K562 (cell line): ENCODE measurements around the gene SRP72. TPM values are rescaled to one million over a fixed set of nuclear protein-coding genes. Genes with fewer than 3 reads are reported as not detected.

Experiments used
- CC2D1A ChIP-seq: fragments of 450-650 bp; IDR thresholded peaks from 2 replicates; pipeline ENCODE4 v1.6.1; 2017; ENCODE audit warnings: mild to moderate bottlenecking
- CTBP1 ChIP-seq: fragments of 450-650 bp; IDR thresholded peaks from 2 replicates; pipeline ENCODE4 v1.6.1; 2016; ENCODE audit warnings: borderline replicate concordance
- EGR1 ChIP-seq: fragments of 450-650 bp; conservative IDR thresholded peaks from 2 replicates; pipeline ENCODE4 v1.6.1; 2017; ENCODE audit warnings: mild to moderate bottlenecking
- HMGN3 ChIP-seq: IDR thresholded peaks from 2 replicates; pipeline ENCODE4 v1.6.1; 2011; ENCODE audit warnings: borderline replicate concordance, low read depth, mild to moderate bottlenecking, mixed read lengths, low read length; ENCODE audit not compliant: insufficient read length; ENCODE audit errors: extremely low read depth
- MYC ChIP-seq, 2 experiments: fragments of 250-450 bp in 1 of 2; sonication (Bioruptor Pico) in 1 of 2; IDR thresholded peaks; 2 replicates each; pipeline versions ENCODE4 v1.5.1 to v1.6.1; 2012 to 2021; ENCODE audit warnings: low read depth in 2 of 2, borderline replicate concordance in 1 of 2, improper control_type of control experiment in 1 of 2, low read length in 1 of 2, mild to moderate bottlenecking in 1 of 2, moderate library complexity in 1 of 2
- NCOA6 ChIP-seq: fragments of 450-650 bp; IDR thresholded peaks from 2 replicates; pipeline ENCODE4 v1.6.1; 2017; ENCODE audit warnings: mild to moderate bottlenecking
- PKNOX1 ChIP-seq: fragments of 450-650 bp; IDR thresholded peaks from 2 replicates; pipeline ENCODE4 v1.6.1; 2016
- TFE3 ChIP-seq: fragments of 450-650 bp; formaldehyde crosslinking; IDR thresholded peaks from 2 replicates; pipeline ENCODE4 v1.4.0; 2020; ENCODE audit warnings: mild to moderate bottlenecking, mixed read lengths
- ZBTB26 ChIP-seq: fragments of 450-650 bp; formaldehyde crosslinking; IDR thresholded peaks from 2 replicates; pipeline ENCODE4 v1.4.0; 2022; ENCODE audit warnings: missing genetic modification characterization
- ZNF140 ChIP-seq: fragments of 250-450 bp; sonication (Bioruptor Pico); IDR thresholded peaks from 2 replicates; pipeline ENCODE4 v1.8.0; 2021; ENCODE audit warnings: moderate library complexity, mild to moderate bottlenecking, inconsistent platforms
- ZNF184 ChIP-seq: sonication (generic); formaldehyde crosslinking; IDR thresholded peaks from 2 replicates; pipeline ENCODE4 v1.5.0; 2020; ENCODE audit warnings: missing genetic modification reagents
- ZNF354B ChIP-seq: fragments of 250-450 bp; sonication (Bioruptor Pico); IDR thresholded peaks from 2 replicates; pipeline ENCODE4 v1.4.0; 2020
- polyA plus RNA-seq, 8 experiments: library from polyadenylated mRNA; depleted of rRNA in 4 of 8; stranded (reverse) in 5 of 8; unstranded in 3 of 8; fragments of >200 nt; fragmentation: Nextera tagmentation in 2 of 8; fragmentation: Illumina TruSeq in 1 of 8; extraction: Ambion mirVana in 2 of 8; extraction: Trizol in 1 of 8; gene quantifications; 2 replicates each; pipeline versions ENCODE4 v1.2.1 to v1.2.3, GENCODE V29; 2011 to 2014; ENCODE audit warnings: inconsistent platforms in 1 of 8, missing spikeins in 1 of 8
- total RNA-seq, 7 experiments: library from RNA; depleted of rRNA in 6 of 7; stranded (reverse); fragments of >200 nt in 6 of 7; fragmentation: Illumina TruSeq in 2 of 7; extraction: Trizol in 2 of 7; gene quantifications; 2 replicates each; pipeline versions ENCODE4 v1.2.1 to v1.2.3, GENCODE V29; 2011 to 2021; ENCODE audit warnings: low replicate concordance in 1 of 7
- TF ChIP-seq, protein P1 (sequence below): fragments of 250-450 bp; sonication (Bioruptor Pico); IDR thresholded peaks from 2 replicates; pipeline ENCODE4 v1.5.1; 2021; ENCODE audit warnings: mild to moderate bottlenecking
- TF ChIP-seq, protein P2 (sequence below): fragments of 250-450 bp; sonication (Bioruptor Pico); IDR thresholded peaks from 2 replicates; pipeline ENCODE4 v1.5.0; 2021; ENCODE audit warnings: mild to moderate bottlenecking, borderline replicate concordance
- TF ChIP-seq, protein P3 (sequence below): fragments of 450-650 bp; IDR thresholded peaks from 2 replicates; pipeline ENCODE4 v1.6.1; 2017; ENCODE audit warnings: mild to moderate bottlenecking, moderate library complexity
- TF ChIP-seq, protein P4 (sequence below): sonication (generic); formaldehyde crosslinking; IDR thresholded peaks from 2 replicates; pipeline ENCODE4 v1.8.0; 2022; ENCODE audit warnings: missing genetic modification reagents, mild to moderate bottlenecking, borderline replicate concordance

The SRP72 gene
- total and polyA plus RNA-seq, 9 of the 15 experiments (the other 6 are each of a cell fraction or from before 2014, with no cell fraction given), result 124 to 341 (median 202) TPM

GRCh38 chr4:56435140-56435926 lies 32.1 kb upstream of the SRP72 start, which contains the start of gene PPAT (continued):
- TF ChIP-seq ZBTB26 (CRISPR knock-in tag) (no peak; the same call in 1 of the 2 replicates), NCOA6 (no peak), TFE3 (no peak), CTBP1 (peak; percentile 72; the same call in 1 of the 2 replicates), PKNOX1 (no peak; the same call in 1 of the 2 replicates), ZNF354B (CRISPR knock-in tag) (no peak), MYC (IDR thresholded peaks at IDR 0.05; ENCODE audit: low read depth, low read length) (peak; percentile 93), MYC (CRISPR knock-in tag; IDR thresholded peaks at IDR 0.05; ENCODE audit: borderline replicate concordance, low read depth) (peak; percentile 87; the same call in 1 of the 2 replicates), EGR1 (peak; percentile 97), ZNF184 (CRISPR knock-in tag) (no peak), HMGN3 (peak; percentile 78), CC2D1A (0 out of 2 replicates have a peak, but pooled peaks have one; percentile 20), ZNF140 (no peak)
- TF ChIP-seq, protein P1, sequence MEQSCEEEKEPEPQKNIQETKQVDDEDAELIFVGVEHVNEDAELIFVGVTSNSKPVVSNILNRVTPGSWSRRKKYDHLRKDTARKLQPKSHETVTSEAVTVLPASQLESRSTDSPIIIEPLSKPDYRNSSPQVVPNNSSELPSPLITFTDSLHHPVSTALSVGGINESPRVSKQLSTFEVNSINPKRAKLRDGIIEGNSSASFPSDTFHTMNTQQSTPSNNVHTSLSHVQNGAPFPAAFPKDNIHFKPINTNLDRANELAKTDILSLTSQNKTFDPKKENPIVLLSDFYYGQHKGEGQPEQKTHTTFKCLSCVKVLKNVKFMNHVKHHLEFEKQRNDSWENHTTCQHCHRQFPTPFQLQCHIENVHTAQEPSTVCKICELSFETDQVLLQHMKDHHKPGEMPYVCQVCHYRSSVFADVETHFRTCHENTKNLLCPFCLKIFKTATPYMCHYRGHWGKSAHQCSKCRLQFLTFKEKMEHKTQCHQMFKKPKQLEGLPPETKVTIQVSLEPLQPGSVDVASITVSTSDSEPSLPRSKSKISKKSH, result no peak
- TF ChIP-seq, protein P2, sequence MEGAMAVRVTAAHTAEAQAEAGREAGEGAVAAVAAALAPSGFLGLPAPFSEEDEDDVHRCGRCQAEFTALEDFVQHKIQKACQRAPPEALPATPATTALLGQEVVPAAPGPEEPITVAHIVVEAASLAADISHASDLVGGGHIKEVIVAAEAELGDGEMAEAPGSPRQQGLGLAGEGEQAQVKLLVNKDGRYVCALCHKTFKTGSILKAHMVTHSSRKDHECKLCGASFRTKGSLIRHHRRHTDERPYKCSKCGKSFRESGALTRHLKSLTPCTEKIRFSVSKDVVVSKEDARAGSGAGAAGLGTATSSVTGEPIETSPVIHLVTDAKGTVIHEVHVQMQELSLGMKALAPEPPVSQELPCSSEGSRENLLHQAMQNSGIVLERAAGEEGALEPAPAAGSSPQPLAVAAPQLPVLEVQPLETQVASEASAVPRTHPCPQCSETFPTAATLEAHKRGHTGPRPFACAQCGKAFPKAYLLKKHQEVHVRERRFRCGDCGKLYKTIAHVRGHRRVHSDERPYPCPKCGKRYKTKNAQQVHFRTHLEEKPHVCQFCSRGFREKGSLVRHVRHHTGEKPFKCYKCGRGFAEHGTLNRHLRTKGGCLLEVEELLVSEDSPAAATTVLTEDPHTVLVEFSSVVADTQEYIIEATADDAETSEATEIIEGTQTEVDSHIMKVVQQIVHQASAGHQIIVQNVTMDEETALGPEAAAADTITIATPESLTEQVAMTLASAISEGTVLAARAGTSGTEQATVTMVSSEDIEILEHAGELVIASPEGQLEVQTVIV (CRISPR knock-in tag), result no peak
- TF ChIP-seq, protein P3, sequence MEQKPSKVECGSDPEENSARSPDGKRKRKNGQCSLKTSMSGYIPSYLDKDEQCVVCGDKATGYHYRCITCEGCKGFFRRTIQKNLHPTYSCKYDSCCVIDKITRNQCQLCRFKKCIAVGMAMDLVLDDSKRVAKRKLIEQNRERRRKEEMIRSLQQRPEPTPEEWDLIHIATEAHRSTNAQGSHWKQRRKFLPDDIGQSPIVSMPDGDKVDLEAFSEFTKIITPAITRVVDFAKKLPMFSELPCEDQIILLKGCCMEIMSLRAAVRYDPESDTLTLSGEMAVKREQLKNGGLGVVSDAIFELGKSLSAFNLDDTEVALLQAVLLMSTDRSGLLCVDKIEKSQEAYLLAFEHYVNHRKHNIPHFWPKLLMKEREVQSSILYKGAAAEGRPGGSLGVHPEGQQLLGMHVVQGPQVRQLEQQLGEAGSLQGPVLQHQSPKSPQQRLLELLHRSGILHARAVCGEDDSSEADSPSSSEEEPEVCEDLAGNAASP, result no peak
- TF ChIP-seq, protein P4, sequence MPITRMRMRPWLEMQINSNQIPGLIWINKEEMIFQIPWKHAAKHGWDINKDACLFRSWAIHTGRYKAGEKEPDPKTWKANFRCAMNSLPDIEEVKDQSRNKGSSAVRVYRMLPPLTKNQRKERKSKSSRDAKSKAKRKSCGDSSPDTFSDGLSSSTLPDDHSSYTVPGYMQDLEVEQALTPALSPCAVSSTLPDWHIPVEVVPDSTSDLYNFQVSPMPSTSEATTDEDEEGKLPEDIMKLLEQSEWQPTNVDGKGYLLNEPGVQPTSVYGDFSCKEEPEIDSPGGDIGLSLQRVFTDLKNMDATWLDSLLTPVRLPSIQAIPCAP (CRISPR knock-in tag), result no peak
